Measurements from ENCODE around the gene PDXP. TPM values are rescaled to one million over a fixed set of nuclear protein-coding genes. Genes with fewer than 3 reads are reported as not detected.

PDXP gene
- total and polyA plus RNA-seq, 2 experiments from 2014 or later = 15.0 to 55.6 TPM

- TF ChIP-seq ZNF462 (CRISPR knock-in tag; IDR thresholded peaks at IDR 0.05) (no peak), EZH2 (IDR thresholded peaks at IDR 0.05; ENCODE audit: low read depth, unreplicated experiment) (no peak)
These were observed 19.8 kb downstream of the PDXP start (continued) for GRCh38 chr22:37678372-37678771.

- H3K4me3 Mint-ChIP-seq = no peak overlapping the region
- H3K27ac Mint-ChIP-seq = no peak overlapping the region
- H3K4me1 Mint-ChIP-seq = peaks cover 17% of the 10 kb centered on the region
- H2AFZ ChIP-seq = no peak overlapping the region
- H3K4me1 ChIP-seq (ENCODE audit: insufficient read depth) = peaks cover 11% of the 10 kb centered on the region; the same call in 1 of the 2 replicates
- peaks cover 16% of the 10 kb centered on the region; the same call in 1 of the 2 replicates for H3F3A ChIP-seq (replicated peaks; ENCODE audit: low read depth)
- no peak overlapping the region for H3K27ac ChIP-seq (ENCODE audit: low read depth)
- H3K27me3 Mint-ChIP-seq (ENCODE audit: insufficient read depth, low read depth, poor library complexity) = peaks cover 6% of the 10 kb centered on the region
- H4K20me1 ChIP-seq (replicated peaks; ENCODE audit: insufficient read depth) = no peaks in the 10 kb centered on the region; the same call in 1 of the 2 replicates
- no peaks in the 10 kb centered on the region for H3K36me3 ChIP-seq (ENCODE audit: insufficient read depth)
- H3K9me2 ChIP-seq (ENCODE audit: insufficient read depth) = no peaks in the 10 kb centered on the region
- no peak overlapping the region for H3K4me2 ChIP-seq
- no peaks in the 10 kb centered on the region for H3K79me2 ChIP-seq (replicated peaks; ENCODE audit: insufficient read depth)
- no peaks in the 10 kb centered on the region for H3K27me3 ChIP-seq (ENCODE audit: insufficient read depth)
- no peak for ATAC-seq
- DNase-seq (ENCODE audit: low spot score) = no peak
- no peak overlapping the region for H3K4me3 ChIP-seq
- H3K36me3 Mint-ChIP-seq (ENCODE audit: low read depth) = no peaks in the 10 kb centered on the region
- no peaks in the 10 kb centered on the region for H3K9me3 Mint-ChIP-seq
- TF ChIP-seq POLR2AphosphoS5 (IDR thresholded peaks at IDR 0.05; ENCODE audit: low read depth) = no peak
- TF ChIP-seq EZH2 (IDR thresholded peaks at IDR 0.05; ENCODE audit: low read depth, unreplicated experiment) = no peak
- TF ChIP-seq NANOG (IDR thresholded peaks at IDR 0.05; ENCODE audit: borderline replicate concordance) = no peak
- no peak for TF ChIP-seq JUNB (IDR thresholded peaks at IDR 0.05; ENCODE audit: unreplicated experiment)
- TF ChIP-seq ZNF462 (CRISPR knock-in tag; IDR thresholded peaks at IDR 0.05) = no peak
- no peak for TF ChIP-seq EZH2phosphoT487 (IDR thresholded peaks at IDR 0.05; ENCODE audit: unreplicated experiment)
These were observed 21.1 kb downstream of the PDXP start for GRCh38 chr22:37679670-37680069.

Measured in GM23338 (cell line).